ENCODE results near the gene SBK1. TPM values are rescaled to one million over a fixed set of nuclear protein-coding genes. Genes with fewer than 3 reads are reported as not detected.

Gene SBK1
- total RNA-seq, 2 experiments from 2014 or later, result 0.22 to 0.63 TPM

Small RNAs within 50 kb of the gene (small RNA-seq; reads per million reads assigned to genes)
- gene AC138904.2, result not detected

Other genes starting within 250 kb of the SBK1 start
- gene GSG1L, start 228.8 kb upstream of the SBK1 start, total RNA-seq (2014; rRNA removed; shearing (Covaris generic)), result not detected in 2 replicates
- gene GSG1L, start 228.8 kb upstream of the SBK1 start, total RNA-seq (2022), result not detected in 2 replicates
- gene XPO6, start 80.6 kb upstream of the SBK1 start, total RNA-seq (2014; rRNA removed; shearing (Covaris generic)), result 110 and 130 TPM in 2 replicates
- gene XPO6, start 80.6 kb upstream of the SBK1 start, total RNA-seq (2022), result 167 and 186 TPM in 2 replicates
- gene NPIPB6, start 71.0 kb downstream of the SBK1 start, total RNA-seq (2014; rRNA removed; shearing (Covaris generic)), result 5.0 and 5.3 TPM in 2 replicates
- gene NPIPB6, start 71.0 kb downstream of the SBK1 start, total RNA-seq (2022), result 12.1 and 16.1 TPM in 2 replicates
- 73.3 and 120 TPM in 2 replicates for gene EIF3CL, start 111.3 kb downstream of the SBK1 start, total RNA-seq (2014; rRNA removed; shearing (Covaris generic))
- 71.1 and 139 TPM in 2 replicates for gene EIF3CL, start 111.3 kb downstream of the SBK1 start, total RNA-seq (2022)
- 0.32 TPM in 1 of 2 replicates, not detected in the other for gene NPIPB7, start 179.8 kb downstream of the SBK1 start, total RNA-seq (2014; rRNA removed; shearing (Covaris generic))
- 0.98 and 1.1 TPM in 2 replicates for gene NPIPB7, start 179.8 kb downstream of the SBK1 start, total RNA-seq (2022)
- gene CLN3, start 199.5 kb downstream of the SBK1 start, total RNA-seq (2014; rRNA removed; shearing (Covaris generic)), result 29.7 and 45.5 TPM in 2 replicates
- 35.2 and 42.3 TPM in 2 replicates for gene CLN3, start 199.5 kb downstream of the SBK1 start, total RNA-seq (2022)
- gene APOBR, start 202.1 kb downstream of the SBK1 start, total RNA-seq (2014; rRNA removed; shearing (Covaris generic)), result 0.47 and 1.3 TPM in 2 replicates
- 2.5 and 3.4 TPM in 2 replicates for gene APOBR, start 202.1 kb downstream of the SBK1 start, total RNA-seq (2022)
- not detected in 2 replicates for gene IL27, start 214.3 kb downstream of the SBK1 start, total RNA-seq (2014; rRNA removed; shearing (Covaris generic))
- gene IL27, start 214.3 kb downstream of the SBK1 start, total RNA-seq (2022), result not detected in 2 replicates
- gene NUPR1, start 246.4 kb downstream of the SBK1 start, total RNA-seq (2014; rRNA removed; shearing (Covaris generic)), result not detected in 2 replicates
- gene NUPR1, start 246.4 kb downstream of the SBK1 start, total RNA-seq (2022), result not detected in 2 replicates

Measured in OCI-LY7 (cell line).